AG09319 (cell line): ENCODE results near the gene ANKRD23.
A peak's percentile ranks its signal among the peaks of the same experiment; 100 is the strongest.

Experiments
- DNase-seq: peaks from one replicate; pipeline ENCODE4 v3.0.0-alpha.2; 2010; ENCODE audit warnings: low read depth; ENCODE audit errors: extremely low read depth
- TF ChIP-seq, protein P1 (sequence below): IDR thresholded peaks from 2 replicates; pipeline ENCODE4 v1.5.1; 2011; ENCODE audit warnings: low read depth, mild to moderate bottlenecking, inconsistent platforms, low read length, moderate library complexity

ANKRD23 gene

DNA sequence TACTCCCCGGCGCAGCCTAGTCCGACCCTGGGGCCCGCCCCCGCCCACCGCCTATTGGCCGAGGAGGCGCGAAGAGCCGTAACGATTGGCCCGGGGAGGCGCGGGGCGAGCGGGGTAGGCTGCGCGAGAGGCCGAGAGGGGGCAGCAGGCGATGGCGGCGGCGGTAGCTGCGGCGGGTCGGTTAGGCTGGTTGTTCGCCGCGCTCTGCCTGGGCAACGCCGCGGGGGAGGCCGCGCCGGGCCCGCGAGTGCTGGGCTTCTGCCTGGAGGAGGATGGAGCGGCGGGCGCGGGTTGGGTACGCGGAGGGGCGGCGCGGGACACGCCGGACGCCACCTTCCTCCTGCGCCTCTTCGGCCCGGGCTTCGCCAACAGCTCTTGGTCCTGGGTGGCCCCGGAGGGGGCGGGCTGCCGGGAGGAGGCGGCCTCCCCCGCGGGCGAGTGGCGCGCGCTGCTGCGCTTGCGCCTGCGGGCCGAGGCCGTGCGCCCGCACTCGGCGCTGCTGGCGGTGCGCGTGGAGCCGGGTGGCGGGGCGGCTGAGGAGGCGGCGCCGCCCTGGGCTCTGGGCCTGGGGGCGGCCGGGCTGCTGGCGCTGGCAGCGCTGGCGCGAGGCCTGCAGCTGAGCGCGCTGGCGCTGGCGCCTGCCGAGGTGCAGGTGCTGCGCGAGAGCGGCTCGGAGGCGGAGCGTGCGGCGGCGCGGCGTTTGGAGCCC lies 27.5 kb downstream of the ANKRD23 start, which contains the start of gene CNNM3:
TSS of gene CNNM3 (plus strand) at position 142 of the 709 bp plus-strand sequence. CDS start at position 152, 10 bp downstream.
- peak; percentile 71 for DNase-seq
- TF ChIP-seq, protein P1, sequence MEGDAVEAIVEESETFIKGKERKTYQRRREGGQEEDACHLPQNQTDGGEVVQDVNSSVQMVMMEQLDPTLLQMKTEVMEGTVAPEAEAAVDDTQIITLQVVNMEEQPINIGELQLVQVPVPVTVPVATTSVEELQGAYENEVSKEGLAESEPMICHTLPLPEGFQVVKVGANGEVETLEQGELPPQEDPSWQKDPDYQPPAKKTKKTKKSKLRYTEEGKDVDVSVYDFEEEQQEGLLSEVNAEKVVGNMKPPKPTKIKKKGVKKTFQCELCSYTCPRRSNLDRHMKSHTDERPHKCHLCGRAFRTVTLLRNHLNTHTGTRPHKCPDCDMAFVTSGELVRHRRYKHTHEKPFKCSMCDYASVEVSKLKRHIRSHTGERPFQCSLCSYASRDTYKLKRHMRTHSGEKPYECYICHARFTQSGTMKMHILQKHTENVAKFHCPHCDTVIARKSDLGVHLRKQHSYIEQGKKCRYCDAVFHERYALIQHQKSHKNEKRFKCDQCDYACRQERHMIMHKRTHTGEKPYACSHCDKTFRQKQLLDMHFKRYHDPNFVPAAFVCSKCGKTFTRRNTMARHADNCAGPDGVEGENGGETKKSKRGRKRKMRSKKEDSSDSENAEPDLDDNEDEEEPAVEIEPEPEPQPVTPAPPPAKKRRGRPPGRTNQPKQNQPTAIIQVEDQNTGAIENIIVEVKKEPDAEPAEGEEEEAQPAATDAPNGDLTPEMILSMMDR, result peak; percentile 23

DNA sequence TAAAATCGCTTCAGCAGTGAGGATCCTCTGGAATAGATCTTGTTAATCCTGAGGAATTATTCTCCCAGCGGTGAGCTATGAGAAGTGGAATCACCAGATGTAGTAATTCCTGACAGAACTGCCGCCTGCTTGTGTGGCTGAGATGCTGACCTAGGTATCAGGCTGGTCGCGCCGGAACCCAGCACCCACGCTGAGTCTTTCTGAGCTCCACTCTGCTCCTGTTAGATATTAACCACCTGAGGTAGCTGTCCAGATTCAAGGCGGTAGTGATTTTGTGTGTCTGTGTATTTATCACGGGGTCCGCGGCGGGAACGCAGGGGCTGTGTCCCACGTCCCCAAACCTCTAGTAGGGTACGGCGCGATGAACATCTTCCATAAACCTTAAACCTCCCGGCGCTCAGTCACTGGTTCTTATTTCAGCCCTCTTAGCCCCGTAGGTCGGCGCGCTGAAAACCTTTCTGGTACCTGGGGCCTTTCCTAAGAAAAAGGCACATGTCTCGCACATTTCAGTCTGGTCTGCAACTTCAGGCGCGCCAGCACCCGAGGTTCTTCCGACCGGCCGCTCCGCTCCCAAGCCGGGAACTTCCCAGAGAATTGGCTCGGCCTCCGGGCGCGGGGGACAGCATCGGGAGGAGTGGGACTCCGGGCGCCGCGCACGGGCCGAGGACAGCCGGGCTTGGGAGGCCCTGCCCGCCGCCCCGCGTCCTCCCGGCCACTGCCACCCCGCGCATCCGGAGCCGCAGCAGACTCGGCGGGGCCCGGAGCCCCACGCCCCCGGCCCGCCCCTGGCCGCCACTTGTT lies 28.3 kb downstream of the ANKRD23 start:
- TF ChIP-seq, protein P1, result no peak
- no peak for DNase-seq

DNA sequence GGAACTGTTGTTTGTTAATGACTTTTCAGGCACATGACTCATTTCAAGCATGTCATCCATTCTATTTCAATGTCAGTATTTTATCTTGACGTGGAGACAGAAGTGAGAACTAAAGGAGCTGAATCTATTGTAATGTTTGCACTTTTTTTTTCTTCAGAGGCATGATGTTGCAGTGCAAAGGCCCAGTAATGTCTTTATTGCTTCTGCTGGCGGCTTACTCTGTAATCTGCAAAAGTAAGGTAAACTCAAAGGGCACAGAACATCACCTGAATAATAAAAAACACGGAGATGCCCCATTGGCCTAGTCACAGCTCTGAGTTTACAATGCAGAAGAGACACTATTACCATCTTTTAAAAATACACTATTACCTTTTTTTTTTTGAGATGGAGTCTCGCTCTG lies 30.2 kb downstream of the ANKRD23 start:
- no peak for DNase-seq
- TF ChIP-seq, protein P1, result no peak

DNA sequence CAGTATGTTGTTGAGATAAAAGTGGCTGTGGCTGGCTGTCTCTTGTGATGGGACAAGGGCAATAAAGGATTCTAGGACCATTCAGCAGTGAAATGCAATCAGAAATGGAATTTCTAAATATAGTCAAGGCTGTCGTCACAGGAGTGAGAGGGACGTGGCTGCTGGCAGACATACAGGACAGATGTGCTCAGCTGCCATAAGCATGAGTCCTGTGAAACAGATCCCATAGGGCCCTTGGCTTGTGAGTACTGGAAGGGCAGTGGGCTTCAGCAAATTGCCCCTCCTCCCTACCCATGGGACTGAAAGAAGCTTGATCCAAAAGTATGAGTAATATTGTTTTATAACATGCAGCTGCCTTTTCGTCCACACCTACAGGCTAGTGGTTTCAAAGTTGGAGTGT lies 31.9 kb downstream of the ANKRD23 start:
- no peak for DNase-seq
- TF ChIP-seq, protein P1, result no peak

DNA sequence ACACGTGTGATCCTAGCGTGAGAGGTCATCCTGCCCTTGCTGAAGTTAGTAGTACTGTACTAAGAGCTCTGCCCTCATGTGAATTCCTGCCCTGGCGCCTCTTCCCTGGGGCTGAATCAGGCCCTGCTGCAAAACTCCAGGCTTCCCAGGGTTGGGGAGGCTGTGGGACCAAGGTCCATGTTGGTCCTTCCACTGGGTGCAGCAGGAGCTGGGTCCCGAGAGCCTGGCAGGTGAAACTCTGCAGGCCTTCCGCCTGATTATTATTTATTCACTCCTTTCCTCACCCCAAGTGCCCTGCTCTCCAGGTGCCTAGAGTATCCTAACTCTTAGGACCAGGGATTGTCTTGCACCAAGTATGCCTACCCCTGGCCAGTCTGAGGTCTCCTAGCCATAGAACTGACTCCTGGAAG lies 33.0 kb downstream of the ANKRD23 start:
- TF ChIP-seq, protein P1, result no peak

DNA sequence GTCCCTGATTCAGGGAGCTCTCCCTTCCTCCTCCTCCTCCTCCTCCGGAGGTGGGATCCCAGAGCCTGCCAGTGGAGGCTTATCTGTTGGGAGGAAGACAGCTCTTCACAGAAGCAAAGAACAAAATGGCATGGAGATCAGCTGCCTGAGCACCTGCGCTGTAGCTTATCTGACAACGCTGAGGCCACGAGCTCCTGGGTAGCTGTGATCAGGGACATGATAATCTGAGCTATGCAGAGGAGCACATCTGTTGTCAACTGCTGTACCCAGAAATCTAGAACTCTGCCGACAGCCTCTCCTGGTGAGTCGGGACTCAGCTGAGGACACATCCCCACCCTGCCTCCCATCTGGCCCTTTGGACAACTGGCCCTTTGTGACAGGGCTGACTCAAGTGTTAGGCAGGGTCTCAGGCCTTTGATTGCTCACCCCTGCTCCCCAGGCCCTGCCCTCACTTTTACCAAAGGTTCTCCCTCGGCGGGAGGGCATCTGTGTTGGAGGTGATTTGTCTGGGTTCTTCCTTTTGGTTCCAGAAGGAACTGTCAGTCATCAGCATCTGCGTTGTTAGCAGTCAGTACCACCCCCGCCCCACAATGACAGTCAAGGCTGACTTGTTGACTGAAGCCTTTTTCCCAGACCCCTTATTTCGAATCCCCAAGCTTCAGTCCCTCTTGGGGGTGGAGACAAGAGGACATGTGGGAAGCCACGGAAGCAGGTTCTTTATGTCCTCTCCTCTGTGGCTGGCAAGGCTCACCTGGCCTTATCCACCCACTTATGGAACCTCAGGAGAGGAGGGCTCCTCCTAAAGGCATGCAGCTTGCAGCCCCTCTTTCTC lies 33.7 kb downstream of the ANKRD23 start:
- no peak for DNase-seq
- TF ChIP-seq, protein P1, result no peak

More for the DNA sequence above, 33.0 kb downstream of the ANKRD23 start:
- DNase-seq, result no peak
